GM12878 (cell line): ENCODE results near the gene GRIK4. TPM values are rescaled to one million over a fixed set of nuclear protein-coding genes. Genes with fewer than 3 reads are reported as not detected.

Source experiments
- ATAC-seq: fragments of 200-7000 bp; cut with Tn5 transposase; 3 replicates; pipeline ENCODE4 v1.9.1; 2020; ENCODE audit warnings: mild to moderate bottlenecking, moderate library complexity
- BruUV-seq: library from RNA; stranded (reverse); fragments of 400-500 nt; replicated peaks from 2 replicates; lab custom pipeline; 2021; lab: Mats Ljungman, UMichigan
- CTCF ChIA-PET: fragments of 300-600 bp; sonication (Branson Sonifier 250); formaldehyde crosslinking; extraction: SDS; loops from one replicate; lab custom pipeline; 2021; ENCODE audit warnings: inconsistent platforms; lab: Yijun Ruan, JAX
- POLR2A ChIA-PET: fragments of 350-600 bp; formaldehyde crosslinking; extraction: SDS; loops from one replicate; lab custom pipeline; 2021; ENCODE audit warnings: inconsistent platforms; lab: Charles Lee
- RAD21 ChIA-PET: fragments of 300-600 bp; sonication (Branson Sonifier 250); formaldehyde crosslinking; loops from one replicate; lab custom pipeline; 2023; ENCODE audit warnings: antibody characterized with exemption; ENCODE audit not compliant: unreplicated experiment; lab: Charles Lee
- SMC1A ChIA-PET: fragments of 300-600 bp; sonication (Branson Sonifier 250); formaldehyde crosslinking; loops from one replicate; lab custom pipeline; 2023; ENCODE audit not compliant: unreplicated experiment, uncharacterized antibody; lab: Charles Lee
- DNase-seq: peaks from one replicate; pipeline ENCODE4 v3.0.0-alpha.2; 2011; ENCODE audit warnings: low read depth, low spot score
- FAIRE-seq: peaks from 3 replicates; lab custom pipeline; 2011; peaks lifted over from hg19 to GRCh38; lab: Jason Lieb, UNC
- H2AFZ ChIP-seq: 2 replicates; pipeline ENCODE4 v1.6.0; 2011; ENCODE audit warnings: low read depth, low read length, control low read depth; ENCODE audit not compliant: control insufficient read depth
- H3K27ac ChIP-seq: 2 replicates; pipeline ENCODE4 v1.5.1; 2011; ENCODE audit warnings: control low read depth; ENCODE audit not compliant: control insufficient read depth, insufficient read depth
- H3K27me3 ChIP-seq, 2 experiments: replicated peaks in 1 of 2; 2 replicates each; pipeline versions ENCODE4 v1.6.0 to v1.6.1; 2011; ENCODE audit warnings: low read length in 1 of 2; ENCODE audit not compliant: control insufficient read depth in 2 of 2, insufficient read depth in 2 of 2
- H3K36me3 ChIP-seq, 2 experiments: 2 replicates each; pipeline ENCODE4 v1.5.1; 2011; ENCODE audit warnings: low read length in 1 of 2; ENCODE audit not compliant: control insufficient read depth in 2 of 2, insufficient read depth in 2 of 2
- H3K4me1 ChIP-seq: 2 replicates; pipeline ENCODE4 v1.6.1; 2011; ENCODE audit warnings: mild to moderate bottlenecking, low read length, moderate library complexity, mixed read lengths; ENCODE audit not compliant: control insufficient read depth, insufficient read depth
- H3K4me2 ChIP-seq: 2 replicates; pipeline ENCODE4 v1.6.0; 2011; ENCODE audit warnings: control low read depth; ENCODE audit not compliant: control insufficient read depth, insufficient read depth
- H3K4me3 ChIP-seq: fragments of 200-600 bp; sonication (generic); 2 replicates; pipeline ENCODE4 v1.5.1; 2016
- H3K79me2 ChIP-seq: 2 replicates; pipeline ENCODE4 v1.6.0; 2011; ENCODE audit warnings: low read length; ENCODE audit not compliant: control insufficient read depth, insufficient read depth
- H3K9ac ChIP-seq: 2 replicates; pipeline ENCODE4 v1.8.0; 2011; ENCODE audit warnings: low read length, control low read depth, mixed read lengths; ENCODE audit not compliant: control insufficient read depth, insufficient read depth
- H3K9me3 ChIP-seq: replicated peaks from 3 replicates; pipeline ENCODE4 v1.5.1; 2011; ENCODE audit warnings: mild to moderate bottlenecking, low read length; ENCODE audit not compliant: control insufficient read depth, insufficient read depth
- H4K20me1 ChIP-seq: 2 replicates; pipeline ENCODE4 v1.6.0; 2011; ENCODE audit not compliant: control insufficient read depth, insufficient read depth
- HDAC6 ChIP-seq: fragments of 200-600 bp; sonication (generic); IDR thresholded peaks from one replicate; pipeline ENCODE4 v1.8.0; 2017; ENCODE audit warnings: antibody characterized with exemption; ENCODE audit not compliant: unreplicated experiment
- HSF1 ChIP-seq: fragments of 150-350 bp; IDR thresholded peaks from 2 replicates; pipeline ENCODE4 v1.6.1; 2014; ENCODE audit warnings: mild to moderate bottlenecking, low read depth, low read length
- JUNB ChIP-seq: IDR thresholded peaks from 2 replicates; pipeline ENCODE4 v1.6.1; 2016; ENCODE audit warnings: antibody characterized with exemption, mild to moderate bottlenecking
- MAX ChIP-seq: IDR thresholded peaks from 2 replicates; pipeline ENCODE4 v1.6.1; 2012; ENCODE audit warnings: low read depth, low read length, improper control_type of control experiment
- RB1 ChIP-seq: fragments of 450-650 bp; formaldehyde crosslinking; IDR thresholded peaks from 2 replicates; pipeline ENCODE4 v1.6.1; 2017; ENCODE audit warnings: mild to moderate bottlenecking, borderline replicate concordance
- SMAD5 ChIP-seq: IDR thresholded peaks from 2 replicates; pipeline ENCODE4 v1.6.1; 2016; ENCODE audit warnings: antibody characterized with exemption, low read depth
- SPI1 ChIP-seq: IDR thresholded peaks from 2 replicates; pipeline ENCODE4 v1.6.1; 2011; ENCODE audit warnings: low read depth, mild to moderate bottlenecking, low read length, moderate library complexity, borderline replicate concordance; ENCODE audit not compliant: insufficient read depth
- ZNF274 ChIP-seq: IDR thresholded peaks from one replicate; pipeline ENCODE4 v1.8.0; 2011; ENCODE audit not compliant: insufficient read length, insufficient read depth
- ZSCAN29 ChIP-seq: fragments of 450-650 bp; IDR thresholded peaks from 2 replicates; pipeline ENCODE4 v1.6.1; 2017; ENCODE audit warnings: mild to moderate bottlenecking, moderate library complexity
- WGBS: methylation state at CpG from one replicate; pipeline ENCODE4 v1.1.6; 2016; ENCODE audit warnings: low lambda C conversion rate; ENCODE audit not compliant: insufficient replicate concordance, insufficient coverage; ENCODE audit errors: missing lambda C conversion rate; 5-methylcytosine and 5-hydroxymethylcytosine counted together
- in situ Hi-C: fragments of 300-500 bp; cut with MboI; formaldehyde crosslinking; loops from 9 replicates; pipeline ENCODE4 v1.14.3; 2018; ENCODE audit warnings: mixed read lengths
- intact Hi-C: fragments of 100-400 bp; cut with micrococcal nuclease; formaldehyde crosslinking; loops from one replicate; pipeline ENCODE4 v1.14.2; 2022; ENCODE audit not compliant: unreplicated experiment
- polyA plus RNA-seq, 11 experiments: library from polyadenylated mRNA; depleted of rRNA in 4 of 11; unstranded in 6 of 11; stranded (reverse) in 5 of 11; fragments of >200 nt; fragmentation: Nextera tagmentation in 4 of 11; fragmentation: Illumina TruSeq in 1 of 11; extraction: Ambion mirVana in 4 of 11; extraction: Trizol in 1 of 11; gene quantifications; 1 replicate in 1 of 11; 2 replicates in 10 of 11; pipeline versions ENCODE4 v1.2.1 to v1.2.3, GENCODE V29; 2011 to 2016; ENCODE audit warnings: inconsistent platforms in 2 of 11, missing spikeins in 2 of 11, low read depth in 1 of 11
- total RNA-seq, 4 experiments: library from RNA; depleted of rRNA in 3 of 4; stranded (reverse); fragments of >200 nt in 3 of 4; fragmentation: Illumina TruSeq in 1 of 4; extraction: Trizol in 1 of 4; gene quantifications; 2 replicates each; pipeline versions ENCODE4 v1.2.1 to v1.2.3, GENCODE V29; 2013 to 2021

Gene GRIK4
- total and polyA plus RNA-seq, 10 of the 15 experiments (the other 5 are each of a cell fraction or from before 2014, with no cell fraction given): 0.33 to 3.6 (median 0.72) TPM

GRCh38 chr11:120781486-120782120 is 270.1 kb downstream of the GRIK4 start (continued):
- TF ChIP-seq HDAC6 (no peak), RB1 (no peak), ZSCAN29 (no peak)

DNA sequence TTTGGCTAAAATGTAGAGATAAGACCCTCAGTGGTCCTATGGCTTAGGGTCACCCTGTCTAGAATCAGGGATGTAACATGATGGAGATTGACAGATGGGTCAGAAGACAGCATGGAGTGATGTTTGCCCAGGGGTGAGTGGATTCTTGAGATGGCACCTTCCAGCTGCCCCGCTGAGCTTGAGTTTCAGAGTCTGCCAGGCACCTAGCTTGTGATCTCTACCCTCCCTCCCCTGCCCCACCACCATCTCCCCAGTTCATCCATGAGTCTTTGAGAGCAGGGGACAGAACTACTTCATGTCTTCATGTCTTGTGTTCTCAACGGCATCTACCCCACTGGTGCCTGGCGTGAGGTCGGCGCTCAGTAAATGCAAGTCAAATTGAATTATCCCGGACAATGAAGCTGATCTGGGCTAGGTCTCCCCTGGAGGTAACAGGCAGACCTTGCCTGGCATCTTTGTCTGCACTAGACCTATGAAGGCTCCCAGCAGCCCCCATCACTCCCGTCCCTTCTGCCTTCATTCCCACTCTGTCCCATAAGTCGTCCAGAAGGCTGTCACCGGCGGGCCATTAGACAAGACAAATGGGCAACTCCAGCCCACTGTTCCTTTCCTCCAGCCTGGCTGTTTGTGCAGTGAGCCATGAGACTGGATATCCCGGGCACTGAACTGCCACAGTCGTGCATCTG is 273.2 kb downstream of the GRIK4 start:
- H3K4me2 ChIP-seq: no peak overlapping the region
- no peaks in the 10 kb centered on the region; a peak in 1 of 4 replicates for H3K36me3 ChIP-seq
- no peaks in the 10 kb centered on the region; a peak in 1 of 4 replicates for H3K27me3 ChIP-seq
- no TSS peak for BruUV-seq
- H2AFZ ChIP-seq: no peak overlapping the region
- no peaks in the 10 kb centered on the region; the same call in 1 of the 2 replicates for H4K20me1 ChIP-seq
- intact Hi-C loops: no loop called here
- in situ Hi-C loops: no loop called here
- no peak overlapping the region for H3K27ac ChIP-seq
- DNase-seq: no peak
- RAD21 ChIA-PET: no interaction called here
- H3K4me3 ChIP-seq: no peak overlapping the region
- WGBS: 46% methylated on average over 12 of the region's 12 CpGs
- no peak for ATAC-seq
- POLR2A ChIA-PET: interaction anchor here (0.6 kb wide), 1 partner anchor 11 kb away, joined by 5 read pairs; no protein-coding TSS in a partner anchor
- no peaks in the 10 kb centered on the region for H3K79me2 ChIP-seq
- TF ChIP-seq MAX (no peak), SMAD5 (no peak), JUNB (no peak), SPI1 (no peak), HSF1 (no peak), ZNF274 (no peak)
- CTCF ChIA-PET: interaction anchor here (1.0 to 2.4 kb wide), 5 partner anchors 11 to 145 kb away, joined by 3 to 7 read pairs (median 4); no protein-coding TSS in a partner anchor
- SMC1A ChIA-PET: no interaction called here
- no peak overlapping the region for H3K9ac ChIP-seq
- no peak for FAIRE-seq
- H3K9me3 ChIP-seq: no peaks in the 10 kb centered on the region
- no peaks in the 10 kb centered on the region for H3K4me1 ChIP-seq
